GM12801 (cell line): ENCODE results near the gene MLF2.

Experiments
- CTCF ChIP-seq: IDR thresholded peaks from one replicate; pipeline ENCODE4 v1.5.1; 2011; ENCODE audit warnings: control low read depth; ENCODE audit not compliant: insufficient read length; ENCODE audit errors: extremely low read depth

MLF2 gene

GRCh38 chr12:6729186-6729585, 23.8 kb downstream of the MLF2 start:
- no peak for TF ChIP-seq CTCF

- TF ChIP-seq CTCF = no peak
Measured at GRCh38 chr12:6725350-6725749, 27.6 kb downstream of the MLF2 start.

- TF ChIP-seq CTCF = no peak
Measured at GRCh38 chr12:6724409-6724797, 28.5 kb downstream of the MLF2 start.

GRCh38 chr12:6723607-6724408, 29.1 kb downstream of the MLF2 start, which contains the start of gene COPS7A:
TSS of gene COPS7A (plus strand) at chr12:6724046. CDS start at chr12:6724657, 611 bp downstream.
- TF ChIP-seq CTCF = no peak

- no peak for TF ChIP-seq CTCF
Measured at GRCh38 chr12:6722863-6723262, 30.1 kb downstream of the MLF2 start.

- no peak for TF ChIP-seq CTCF
Measured at GRCh38 chr12:6716874-6717437, 36.0 kb downstream of the MLF2 start.

GRCh38 chr12:6708960-6709394, 44.0 kb downstream of the MLF2 start:
- no peak for TF ChIP-seq CTCF
